ENCODE results near the gene SCRN2.
A peak's percentile ranks its signal among the peaks of the same experiment; 100 is the strongest.

Gene SCRN2

DNA sequence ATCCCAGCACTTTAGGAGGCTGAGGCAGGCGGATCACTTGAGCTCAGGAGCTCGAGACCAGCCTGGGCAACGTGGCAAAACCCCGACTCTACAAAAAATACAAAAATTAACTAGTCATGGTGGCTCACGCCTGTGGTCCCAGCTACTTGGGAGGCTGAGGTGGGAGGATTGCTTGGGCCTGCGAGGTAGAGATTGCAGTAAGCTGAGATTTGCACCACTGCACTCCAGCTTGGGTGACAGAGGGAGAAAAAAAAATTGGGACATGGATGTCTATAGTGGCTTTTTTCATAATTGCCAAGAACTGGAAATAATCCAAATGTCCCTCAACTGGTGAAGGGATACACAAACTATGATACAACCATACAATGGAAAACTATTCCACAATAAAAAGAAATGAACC lies 48.1 kb downstream of the SCRN2 start:
- H3K9me3 ChIP-seq (ENCODE audit: control insufficient read depth in 2 of 2, low read length in 2 of 2), result no peaks in the 10 kb centered on the region
- peaks cover 0 to 7% of the 10 kb centered on the region in 2 donors for H3K4me1 ChIP-seq (ENCODE audit: control insufficient read depth in 2 of 2, insufficient read depth in 2 of 2, low read length in 2 of 2)
- H3K4me3 ChIP-seq (ENCODE audit: low read length in 2 of 2), result no peak overlapping the region
- no peaks in the 10 kb centered on the region for H3K36me3 ChIP-seq (ENCODE audit: control insufficient read depth in 2 of 2, insufficient read depth in 2 of 2, low read length in 2 of 2)
- H3K27me3 ChIP-seq (ENCODE audit: control insufficient read depth in 2 of 2, insufficient read depth in 2 of 2, low read length in 2 of 2), result peaks cover 26 to 40% of the 10 kb centered on the region in 2 donors
- no peak overlapping the region for H3K9ac ChIP-seq (ENCODE audit: low read depth in 1 of 2, low read length in 2 of 2)
- no peak overlapping the region for H3K27ac ChIP-seq (ENCODE audit: low read depth in 2 of 2, low read length in 2 of 2)

DNA sequence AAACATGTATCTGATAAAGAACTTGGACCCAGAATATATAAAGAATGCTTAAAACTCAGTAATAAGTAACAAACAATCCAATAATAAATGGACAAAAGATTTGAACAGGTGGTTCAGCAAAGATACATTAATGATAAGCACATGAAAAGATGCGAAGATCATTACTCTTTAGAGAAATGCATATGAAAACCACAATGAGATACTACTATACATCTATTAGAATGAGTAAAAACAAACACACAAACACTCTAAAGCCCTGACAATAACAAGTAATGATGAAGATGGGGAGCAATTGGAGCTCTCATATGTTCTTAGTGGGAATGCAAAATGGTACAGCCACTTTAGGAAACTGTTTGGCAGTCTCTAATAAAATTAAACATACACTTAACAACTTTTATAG lies 48.6 kb downstream of the SCRN2 start:
- Histone ChIP-seq H3K27ac (ENCODE audit: low read depth in 2 of 2, low read length in 2 of 2) (no peak overlapping the region), H3K9ac (ENCODE audit: low read depth in 1 of 2, low read length in 2 of 2) (no peak overlapping the region), H3K27me3 (ENCODE audit: control insufficient read depth in 2 of 2, insufficient read depth in 2 of 2, low read length in 2 of 2) (peaks cover 26 to 40% of the 10 kb centered on the region in 2 donors), H3K9me3 (ENCODE audit: control insufficient read depth in 2 of 2, low read length in 2 of 2) (no peaks in the 10 kb centered on the region), H3K4me1 (ENCODE audit: control insufficient read depth in 2 of 2, insufficient read depth in 2 of 2, low read length in 2 of 2) (peaks cover 0 to 7% of the 10 kb centered on the region in 2 donors), H3K36me3 (ENCODE audit: control insufficient read depth in 2 of 2, insufficient read depth in 2 of 2, low read length in 2 of 2) (no peaks in the 10 kb centered on the region), H3K4me3 (ENCODE audit: low read length in 2 of 2) (no peak overlapping the region)

DNA sequence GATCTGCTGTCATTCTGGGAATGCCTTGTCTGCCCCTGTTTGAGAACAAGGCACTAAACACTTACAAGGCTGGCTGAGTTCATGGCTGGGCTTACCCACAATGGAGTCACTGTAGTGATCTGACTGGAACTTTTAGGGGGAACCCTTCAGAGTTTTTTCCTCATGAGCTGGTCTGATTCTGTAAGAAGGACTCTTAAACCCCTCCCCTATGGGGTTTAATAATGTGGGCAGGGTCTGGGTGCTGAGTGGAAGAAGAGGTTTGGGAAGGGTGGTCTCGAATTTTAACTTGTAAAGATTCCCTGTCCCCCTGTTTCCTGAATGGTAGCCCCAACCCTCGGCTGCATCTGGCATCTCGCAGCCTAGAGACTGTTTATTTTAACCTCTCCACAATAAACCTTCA lies 50.0 kb downstream of the SCRN2 start:
- no peak overlapping the region for H3K27ac ChIP-seq (ENCODE audit: low read depth in 2 of 2, low read length in 2 of 2)
- peaks cover 26 to 40% of the 10 kb centered on the region in 2 donors for H3K27me3 ChIP-seq (ENCODE audit: control insufficient read depth in 2 of 2, insufficient read depth in 2 of 2, low read length in 2 of 2)
- no peaks in the 10 kb centered on the region for H3K36me3 ChIP-seq (ENCODE audit: control insufficient read depth in 2 of 2, insufficient read depth in 2 of 2, low read length in 2 of 2)
- no peaks in the 10 kb centered on the region for H3K9me3 ChIP-seq (ENCODE audit: control insufficient read depth in 2 of 2, low read length in 2 of 2)
- no peak overlapping the region for H3K9ac ChIP-seq (ENCODE audit: low read depth in 1 of 2, low read length in 2 of 2)
- H3K4me1 ChIP-seq (ENCODE audit: control insufficient read depth in 2 of 2, insufficient read depth in 2 of 2, low read length in 2 of 2), result peaks cover 0 to 7% of the 10 kb centered on the region in 2 donors
- H3K4me3 ChIP-seq (ENCODE audit: low read length in 2 of 2), result no peak overlapping the region

DNA sequence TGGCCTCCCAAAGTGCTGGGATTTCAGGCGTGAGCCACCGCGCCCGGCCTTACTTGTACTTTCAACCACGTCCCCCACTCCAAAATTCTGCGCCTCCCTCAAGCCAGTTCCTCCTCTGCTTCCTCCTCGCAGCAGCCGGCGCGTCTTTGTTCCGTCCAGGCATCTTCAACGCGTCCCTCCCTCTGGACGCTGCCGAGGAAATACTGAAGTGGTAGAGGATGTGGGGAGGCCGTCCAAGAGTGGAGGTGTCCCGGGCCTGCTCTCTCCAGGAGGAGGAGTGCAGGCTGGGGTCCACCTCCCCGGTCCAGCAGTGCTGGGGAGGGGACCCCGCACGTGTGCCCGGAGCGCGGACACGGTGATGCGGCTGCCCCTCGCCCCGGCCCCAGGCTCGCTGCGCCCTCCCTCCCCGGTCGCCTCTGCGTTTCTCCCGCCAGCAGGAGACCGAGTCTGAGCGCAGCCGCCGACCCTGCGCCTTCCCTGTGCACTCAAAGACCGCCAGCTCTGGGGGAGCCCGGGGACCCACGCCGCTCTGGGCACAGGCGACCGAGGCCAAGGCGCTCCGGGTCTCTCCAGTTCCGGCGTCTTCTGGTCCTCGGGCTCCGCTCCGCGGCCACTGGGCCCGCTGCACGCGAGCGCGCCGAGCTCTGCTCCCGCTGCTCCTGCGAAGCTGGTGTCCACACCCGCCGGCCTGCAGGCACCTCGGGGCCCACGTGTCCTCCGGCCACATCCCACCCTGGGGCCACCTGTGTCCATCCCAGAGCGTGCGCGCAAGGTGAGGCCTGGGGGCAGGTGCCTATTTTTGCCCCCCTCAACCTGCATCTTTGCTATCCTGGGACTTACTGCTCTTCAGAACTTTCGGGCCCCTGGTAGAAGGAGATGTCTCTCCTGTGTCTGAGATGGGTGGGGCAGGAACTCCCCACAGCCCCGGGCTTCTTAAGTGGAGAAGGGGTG lies 51.2 kb downstream of the SCRN2 start:
- Histone ChIP-seq H3K4me1 (ENCODE audit: control insufficient read depth in 2 of 2, insufficient read depth in 2 of 2, low read length in 2 of 2) (peaks cover 0 to 7% of the 10 kb centered on the region in 2 donors), H3K27ac (ENCODE audit: low read depth in 2 of 2, low read length in 2 of 2) (no peak overlapping the region), H3K36me3 (ENCODE audit: control insufficient read depth in 2 of 2, insufficient read depth in 2 of 2, low read length in 2 of 2) (no peaks in the 10 kb centered on the region), H3K9me3 (ENCODE audit: control insufficient read depth in 2 of 2, low read length in 2 of 2) (no peaks in the 10 kb centered on the region), H3K9ac (ENCODE audit: low read depth in 1 of 2, low read length in 2 of 2) (peak overlapping the region in 1 of 2 donors; percentile 12), H3K27me3 (ENCODE audit: control insufficient read depth in 2 of 2, insufficient read depth in 2 of 2, low read length in 2 of 2) (peaks cover 26 to 35% of the 10 kb centered on the region in 2 donors), H3K4me3 (ENCODE audit: low read length in 2 of 2) (peak overlapping the region; percentile 30 to 41)
